Neural cell (in vitro differentiated cells): Measurements from ENCODE around the gene MGAT5B.

Experiments
- CTCF ChIP-seq: fragments of 450-650 bp; IDR thresholded peaks from 2 replicates; pipeline ENCODE4 v1.5.1; 2014; ENCODE audit warnings: antibody characterized with exemption, mild to moderate bottlenecking, moderate library complexity; ENCODE audit not compliant: poor library complexity, severe bottlenecking
- EP300 ChIP-seq: fragments of 450-650 bp; conservative IDR thresholded peaks from 2 replicates; pipeline ENCODE4 v1.6.1; 2014; ENCODE audit warnings: antibody characterized with exemption, mild to moderate bottlenecking, moderate library complexity; ENCODE audit not compliant: poor library complexity, severe bottlenecking
- EZH2 ChIP-seq: fragments of 200-600, 300-800 bp; shearing (Covaris generic), sonication (generic); IDR thresholded peaks from 2 replicates; pipeline ENCODE4 v1.6.1; 2014; ENCODE audit warnings: antibody characterized with exemption, low read length, borderline replicate concordance, mild to moderate bottlenecking; ENCODE audit not compliant: insufficient read depth, poor library complexity, severe bottlenecking
- POLR2AphosphoS5 ChIP-seq: IDR thresholded peaks from 2 replicates; pipeline ENCODE4 v1.6.1; 2012
- RAD21 ChIP-seq: fragments of 450-650 bp; conservative IDR thresholded peaks from 2 replicates; pipeline ENCODE4 v1.6.1; 2014; ENCODE audit warnings: antibody characterized with exemption, mild to moderate bottlenecking, moderate library complexity
- REST ChIP-seq: IDR thresholded peaks from 2 replicates; pipeline ENCODE4 v1.6.1; 2012; ENCODE audit warnings: borderline replicate concordance
- TAF1 ChIP-seq: IDR thresholded peaks from 2 replicates; pipeline ENCODE4 v1.6.1; 2012; ENCODE audit warnings: low read depth

GRCh38 chr17:76921340-76922036 is 53.3 kb downstream of the MGAT5B start:
- no peak for TF ChIP-seq CTCF
- no peak for TF ChIP-seq EZH2
- TF ChIP-seq REST = no peak
- TF ChIP-seq POLR2AphosphoS5 = no peak
- TF ChIP-seq TAF1 = no peak
- no peak for TF ChIP-seq EP300
- no peak for TF ChIP-seq RAD21
